ENCODE results near the gene UBQLN1. TPM values are rescaled to one million over a fixed set of nuclear protein-coding genes. Genes with fewer than 3 reads are reported as not detected.

UBQLN1 gene
- total and polyA plus RNA-seq, 2 donors (not counting 3 experiments of a cell fraction or from before 2014, with no cell fraction given): 66.1 to 110 TPM

- no peaks in the 10 kb centered on the region for H3K9me1 ChIP-seq (replicated peaks; ENCODE audit: control insufficient read depth, extremely low read depth, insufficient read depth, low read length)
- FAIRE-seq (no peak), DNase-seq (ENCODE audit: low read depth, low spot score) (no peak)
- no peak overlapping the region for H3K4me2 ChIP-seq (ENCODE audit: insufficient read depth, low read length)
- no peaks in the 10 kb centered on the region for H3K79me2 ChIP-seq (ENCODE audit: control insufficient read depth, insufficient read depth, low read length)
- H3K9me3 ChIP-seq (replicated peaks; ENCODE audit: control insufficient read depth, insufficient read depth, low read length): no peaks in the 10 kb centered on the region
- H4K20me1 ChIP-seq (replicated peaks; ENCODE audit: control insufficient read depth, extremely low read depth, insufficient read depth, low read length): no peaks in the 10 kb centered on the region
- H3K4me1 ChIP-seq (ENCODE audit: control insufficient read depth, extremely low read depth, insufficient read depth, low read length): peaks cover 3% of the 10 kb centered on the region
- intact Hi-C loops (cut with micrococcal nuclease) (no loop called here), dilution Hi-C loops (cut with MboI; ENCODE audit: extremely low pct_ligation_motif_present, low sequenced_read_pairs) (no loop called here)
- no peak for TF ChIP-seq MYC (IDR thresholded peaks at IDR 0.05; ENCODE audit: low read depth, low read length)
- no peak for TF ChIP-seq EZH2 (IDR thresholded peaks at IDR 0.05; ENCODE audit: borderline replicate concordance, low read depth, low read length, severe bottlenecking)
- no peak for TF ChIP-seq GATA2 (IDR thresholded peaks at IDR 0.05; ENCODE audit: insufficient read depth, insufficient read length, low read depth, low read length)
- no peak for TF ChIP-seq POLR2AphosphoS5 (IDR thresholded peaks at IDR 0.05; ENCODE audit: insufficient read depth, low read depth, low read length)
- TF ChIP-seq MAX (IDR thresholded peaks at IDR 0.05; ENCODE audit: insufficient read depth, insufficient read length): no peak
- no peak for TF ChIP-seq POLR2A (IDR thresholded peaks at IDR 0.05; ENCODE audit: low read depth, low read length)
- TF ChIP-seq JUN (IDR thresholded peaks at IDR 0.05; ENCODE audit: borderline replicate concordance, insufficient read depth, insufficient read length, low read depth): no peak
- TF ChIP-seq CTCF (IDR thresholded peaks at IDR 0.05; ENCODE audit: extremely low read depth in 1 of 2, insufficient read depth in 1 of 2, low read depth in 1 of 2, low read length in 2 of 2): no peak
- no peak for TF ChIP-seq FOS (IDR thresholded peaks at IDR 0.05; ENCODE audit: borderline replicate concordance, insufficient read depth, low read length)
- H3K27ac ChIP-seq (ENCODE audit: insufficient read depth, low read depth, low read length): no peak overlapping the region
- no TSS peak for BruUV-seq (replicated peaks)
- H2AFZ ChIP-seq (ENCODE audit: low read depth, low read length): no peak overlapping the region
- no peak overlapping the region for H3K9ac ChIP-seq (replicated peaks; ENCODE audit: extremely low read depth, insufficient read depth, low read length)
- CTCF ChIA-PET: interaction anchor here (3.7 kb wide), 1 partner anchor 8 kb away, joined by 20 read pairs; no protein-coding TSS in a partner anchor
- POLR2A ChIA-PET: no interaction called here
- no peaks in the 10 kb centered on the region for H3K36me3 ChIP-seq (ENCODE audit: control insufficient read depth in 2 of 2, extremely low read depth in 1 of 2, insufficient read depth in 2 of 2, low read length in 2 of 2)
- H3K27me3 ChIP-seq (ENCODE audit: control insufficient read depth in 2 of 2, insufficient read depth in 2 of 2, low read length in 2 of 2): no peaks in the 10 kb centered on the region
- no peak overlapping the region for H3K4me3 ChIP-seq (replicated peaks in 1 of 3; ENCODE audit: insufficient read depth in 1 of 3, low read depth in 1 of 3, low read length in 3 of 3)
Observed at GRCh38 chr9:83628540-83628939, 79.2 kb downstream of the UBQLN1 start.
